ENCODE results near the gene SAMM50. TPM values are rescaled to one million over a fixed set of nuclear protein-coding genes. Genes with fewer than 3 reads are reported as not detected.

SAMM50 gene
- total and polyA plus RNA-seq, 10 of the 15 experiments (the other 5 are each of a cell fraction or from before 2014, with no cell fraction given): 38.2 to 126 (median 62.4) TPM

DNA sequence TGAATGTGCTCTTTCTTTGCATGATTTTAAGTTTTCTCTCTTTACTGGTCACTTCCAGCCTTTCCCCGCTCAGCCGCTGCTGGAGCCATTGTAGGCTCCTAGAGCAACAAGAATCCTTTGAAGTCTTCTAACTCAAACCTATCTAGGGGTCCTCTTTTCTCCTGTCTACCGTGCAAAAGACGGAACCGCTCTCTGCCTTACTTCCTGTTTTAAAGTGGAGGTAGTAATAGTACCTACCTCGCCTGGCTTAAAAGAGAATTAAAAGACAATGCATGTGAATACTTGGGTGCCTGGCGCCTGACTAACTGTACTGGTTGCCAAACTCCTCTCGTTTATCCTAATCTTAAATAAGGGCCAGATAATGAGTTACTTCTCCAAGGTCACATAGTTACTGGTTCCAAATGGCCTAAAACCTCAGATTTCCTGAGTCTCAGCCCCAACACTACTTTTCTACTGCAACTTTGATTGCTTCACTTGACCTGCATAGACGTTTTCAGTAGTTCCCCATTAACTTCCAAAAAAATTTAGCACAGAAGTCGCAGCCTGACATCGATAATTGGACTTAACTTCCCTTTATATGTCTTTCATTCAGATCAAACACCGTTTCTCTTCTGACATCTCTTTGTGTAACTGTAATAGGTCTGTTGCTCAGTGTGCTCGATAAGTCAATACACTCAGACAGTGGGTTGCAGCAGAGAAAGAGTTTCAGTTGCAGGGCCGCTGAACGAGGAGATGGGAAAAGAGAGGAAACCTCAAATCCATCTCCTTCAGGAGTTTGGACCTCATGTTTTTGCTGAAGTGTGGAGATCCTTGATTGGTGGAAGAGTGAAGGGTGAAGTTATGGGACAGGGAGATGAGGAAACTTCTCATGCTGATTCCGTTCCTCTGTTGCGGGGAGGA is 891 bp downstream of the SAMM50 start:
- ChIA-PET RAD21 (ENCODE audit: unreplicated experiment) (interaction anchor here (2.0 kb wide), 1 partner anchor 129 kb away, joined by 8 read pairs; no protein-coding TSS in a partner anchor), CTCF (interaction anchor here (1.2 to 3.4 kb wide), 3 partner anchors 10 to 24 kb away, joined by 3 to 17 read pairs (median 11); no protein-coding TSS in a partner anchor), POLR2A (interaction anchor here (1.4 kb wide), 1 partner anchor 10 kb away, joined by 4 read pairs; no protein-coding TSS in a partner anchor), SMC1A (ENCODE audit: uncharacterized antibody, unreplicated experiment) (interaction anchor here (2.0 kb wide), 1 partner anchor 73 kb away, joined by 6 read pairs; no protein-coding TSS in a partner anchor)
- FAIRE-seq (no peak), DNase-seq (ENCODE audit: low read depth, low spot score) (no peak), ATAC-seq (peak; percentile 45)
- H2AFZ ChIP-seq (ENCODE audit: control insufficient read depth, low read depth, low read length): peak overlapping the region; percentile 85
- peak overlapping the region; percentile 86 for H3K4me2 ChIP-seq (ENCODE audit: control insufficient read depth, insufficient read depth)
- H3K27me3 ChIP-seq (replicated peaks in 1 of 2; ENCODE audit: control insufficient read depth in 2 of 2, insufficient read depth in 2 of 2, low read length in 1 of 2): no peaks in the 10 kb centered on the region
- H4K20me1 ChIP-seq (ENCODE audit: control insufficient read depth, insufficient read depth): no peaks in the 10 kb centered on the region
- peaks cover 34% of the 10 kb centered on the region for H3K79me2 ChIP-seq (ENCODE audit: control insufficient read depth, insufficient read depth, low read length)
- peak overlapping the region; percentile 90 for H3K4me3 ChIP-seq
- H3K9ac ChIP-seq (ENCODE audit: control insufficient read depth, insufficient read depth, low read length): peak overlapping the region; percentile 88
- no peaks in the 10 kb centered on the region for H3K36me3 ChIP-seq (ENCODE audit: control insufficient read depth in 2 of 2, insufficient read depth in 2 of 2, low read length in 1 of 2)
- intact Hi-C loops (cut with micrococcal nuclease; ENCODE audit: unreplicated experiment): no loop called here
- peak overlapping the region; percentile 69 for H3K27ac ChIP-seq (ENCODE audit: control insufficient read depth, insufficient read depth)
- no peaks in the 10 kb centered on the region for H3K9me3 ChIP-seq (replicated peaks; ENCODE audit: control insufficient read depth, insufficient read depth, low read length)
- in situ Hi-C loops (cut with MboI): no loop called here
- H3K4me1 ChIP-seq (ENCODE audit: control insufficient read depth, insufficient read depth, low read length): peaks cover 3% of the 10 kb centered on the region
- WGBS (ENCODE audit: insufficient coverage, insufficient replicate concordance, low lambda C conversion rate, missing lambda C conversion rate): 37% methylated on average over 16 of the region's 17 CpGs
- TSS peak; percentile 74 for BruUV-seq (replicated peaks)
- TF ChIP-seq ZZZ3 (IDR thresholded peaks at IDR 0.05; ENCODE audit: control insufficient read depth, insufficient read length, low read depth) (no peak), NKRF (conservative IDR thresholded peaks at IDR 0.05) (no peak), SMC3 (IDR thresholded peaks at IDR 0.05; ENCODE audit: borderline replicate concordance, low read length) (no peak), NR2C2 (IDR thresholded peaks at IDR 0.05; ENCODE audit: borderline replicate concordance, control insufficient read depth, insufficient read length, low read depth) (no peak), RELA (IDR thresholded peaks at IDR 0.05; ENCODE audit: borderline replicate concordance, partially characterized antibody) (no peak), EP300 (IDR thresholded peaks at IDR 0.05; ENCODE audit: borderline replicate concordance in 1 of 2, control insufficient read depth in 1 of 2, low read depth in 2 of 2, low read length in 2 of 2) (no peak), CEBPB (IDR thresholded peaks at IDR 0.05; ENCODE audit: borderline replicate concordance in 1 of 2, low read depth in 2 of 2, low read length in 2 of 2) (no peak), ZBTB40 (IDR thresholded peaks at IDR 0.05; ENCODE audit: borderline replicate concordance) (0 out of 2 replicates have a peak, but pooled peaks have one; percentile 35), TBL1XR1 (IDR thresholded peaks at IDR 0.05; ENCODE audit: low read depth, low read length) (no peak), SPI1 (IDR thresholded peaks at IDR 0.05; ENCODE audit: borderline replicate concordance, insufficient read depth, low read depth, low read length) (peak; percentile 53; the same call in 1 of the 2 replicates), MTA3 (IDR thresholded peaks at IDR 0.05; ENCODE audit: borderline replicate concordance, low read length) (no peak), CHD1 (IDR thresholded peaks at IDR 0.05; ENCODE audit: low read depth, low read length) (no peak), SMARCA5 (IDR thresholded peaks at IDR 0.05) (no peak), RUNX3 (IDR thresholded peaks at IDR 0.05; ENCODE audit: low read length) (peak; percentile 22; the same call in 1 of the 2 replicates), PAX5 (IDR thresholded peaks at IDR 0.05; ENCODE audit: borderline replicate concordance, low read depth, low read length) (no peak), ZNF207 (IDR thresholded peaks at IDR 0.05; ENCODE audit: borderline replicate concordance) (0 out of 2 replicates have a peak, but pooled peaks have one; percentile 23)

Data from GM12878 (cell line).